ENCODE data around the gene AMH. TPM values are rescaled to one million over a fixed set of nuclear protein-coding genes. Genes with fewer than 3 reads are reported as not detected.

The AMH gene
- total and polyA plus RNA-seq, 2 experiments from 2014 or later, result 1.9 to 6.8 TPM

DNA sequence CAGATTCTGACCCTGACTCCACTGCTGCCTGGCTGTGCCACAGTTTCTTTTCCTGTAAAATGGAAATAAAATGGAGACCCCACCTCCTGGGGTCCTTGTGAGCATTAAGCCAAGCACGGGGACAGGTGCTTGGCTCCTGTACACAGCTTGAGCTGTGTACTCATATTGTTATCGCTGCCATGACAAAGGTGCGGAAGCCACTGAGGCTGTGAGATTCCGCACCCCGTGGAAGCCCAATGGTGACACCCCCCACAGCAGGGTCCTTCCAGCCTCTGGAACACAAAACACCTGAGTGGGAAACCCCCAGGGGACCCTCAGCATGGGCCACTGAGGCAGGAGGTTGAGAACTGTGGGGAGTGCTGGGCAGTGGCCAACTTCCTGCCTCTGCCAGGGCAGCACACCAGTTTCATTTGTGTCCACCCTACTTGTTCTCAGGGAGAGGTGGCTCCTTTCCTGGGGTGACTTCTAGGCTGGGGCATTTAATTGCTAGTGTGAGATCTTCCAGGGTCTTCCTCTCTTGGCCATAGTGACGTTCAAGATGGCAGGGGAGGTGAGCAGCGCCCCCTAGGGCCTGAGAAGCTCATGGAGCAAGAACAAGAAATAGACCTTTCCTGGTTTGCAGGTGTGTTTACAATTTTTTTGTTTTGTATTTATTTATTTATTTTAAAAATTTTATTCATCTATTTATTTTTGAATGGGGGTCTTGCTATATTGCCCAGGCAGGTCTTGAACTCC lies 12.5 kb downstream of the AMH start:
- Mint-ChIP-seq H3K4me1 (no peaks in the 10 kb centered on the region), H3K27ac (no peak overlapping the region), H3K4me3 (no peak overlapping the region), H3K9me3 (no peaks in the 10 kb centered on the region), H3K36me3 (ENCODE audit: low read depth) (no peaks in the 10 kb centered on the region), H3K27me3 (ENCODE audit: insufficient read depth, low read depth, poor library complexity) (peaks cover 8% of the 10 kb centered on the region)
- H3K36me3 ChIP-seq (ENCODE audit: insufficient read depth), result no peaks in the 10 kb centered on the region
- no peak overlapping the region for H3K27ac ChIP-seq (ENCODE audit: low read depth)
- H3K27me3 ChIP-seq (ENCODE audit: insufficient read depth), result no peaks in the 10 kb centered on the region
- peak; percentile 60 for ATAC-seq
- no peaks in the 10 kb centered on the region for H3F3A ChIP-seq (replicated peaks; ENCODE audit: low read depth)
- no peaks in the 10 kb centered on the region for H4K20me1 ChIP-seq (replicated peaks; ENCODE audit: insufficient read depth)
- H3K4me3 ChIP-seq, result no peak overlapping the region
- H2AFZ ChIP-seq, result no peak overlapping the region
- H3K4me1 ChIP-seq (ENCODE audit: insufficient read depth), result no peaks in the 10 kb centered on the region
- peak; percentile 66 for DNase-seq (ENCODE audit: low spot score)
- H3K4me2 ChIP-seq, result no peak overlapping the region
- TF ChIP-seq CREB1 (CRISPR knock-in tag; IDR thresholded peaks at IDR 0.05; ENCODE audit: low read depth) (0 out of 2 replicates have a peak, but pooled peaks have one; percentile 25), EZH2phosphoT487 (IDR thresholded peaks at IDR 0.05; ENCODE audit: unreplicated experiment) (no peak), ZNF114 (CRISPR knock-in tag; IDR thresholded peaks at IDR 0.05) (no peak), EZH2 (IDR thresholded peaks at IDR 0.05; ENCODE audit: low read depth, unreplicated experiment) (no peak)
- TF ChIP-seq, protein P1, sequence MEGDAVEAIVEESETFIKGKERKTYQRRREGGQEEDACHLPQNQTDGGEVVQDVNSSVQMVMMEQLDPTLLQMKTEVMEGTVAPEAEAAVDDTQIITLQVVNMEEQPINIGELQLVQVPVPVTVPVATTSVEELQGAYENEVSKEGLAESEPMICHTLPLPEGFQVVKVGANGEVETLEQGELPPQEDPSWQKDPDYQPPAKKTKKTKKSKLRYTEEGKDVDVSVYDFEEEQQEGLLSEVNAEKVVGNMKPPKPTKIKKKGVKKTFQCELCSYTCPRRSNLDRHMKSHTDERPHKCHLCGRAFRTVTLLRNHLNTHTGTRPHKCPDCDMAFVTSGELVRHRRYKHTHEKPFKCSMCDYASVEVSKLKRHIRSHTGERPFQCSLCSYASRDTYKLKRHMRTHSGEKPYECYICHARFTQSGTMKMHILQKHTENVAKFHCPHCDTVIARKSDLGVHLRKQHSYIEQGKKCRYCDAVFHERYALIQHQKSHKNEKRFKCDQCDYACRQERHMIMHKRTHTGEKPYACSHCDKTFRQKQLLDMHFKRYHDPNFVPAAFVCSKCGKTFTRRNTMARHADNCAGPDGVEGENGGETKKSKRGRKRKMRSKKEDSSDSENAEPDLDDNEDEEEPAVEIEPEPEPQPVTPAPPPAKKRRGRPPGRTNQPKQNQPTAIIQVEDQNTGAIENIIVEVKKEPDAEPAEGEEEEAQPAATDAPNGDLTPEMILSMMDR (conservative IDR thresholded peaks at IDR 0.05; ENCODE audit: low read depth in 2 of 2), result peak; percentile 76 to 82
- no peaks in the 10 kb centered on the region for H3K9me2 ChIP-seq (ENCODE audit: insufficient read depth)
- no peaks in the 10 kb centered on the region for H3K79me2 ChIP-seq (replicated peaks; ENCODE audit: insufficient read depth)

DNA sequence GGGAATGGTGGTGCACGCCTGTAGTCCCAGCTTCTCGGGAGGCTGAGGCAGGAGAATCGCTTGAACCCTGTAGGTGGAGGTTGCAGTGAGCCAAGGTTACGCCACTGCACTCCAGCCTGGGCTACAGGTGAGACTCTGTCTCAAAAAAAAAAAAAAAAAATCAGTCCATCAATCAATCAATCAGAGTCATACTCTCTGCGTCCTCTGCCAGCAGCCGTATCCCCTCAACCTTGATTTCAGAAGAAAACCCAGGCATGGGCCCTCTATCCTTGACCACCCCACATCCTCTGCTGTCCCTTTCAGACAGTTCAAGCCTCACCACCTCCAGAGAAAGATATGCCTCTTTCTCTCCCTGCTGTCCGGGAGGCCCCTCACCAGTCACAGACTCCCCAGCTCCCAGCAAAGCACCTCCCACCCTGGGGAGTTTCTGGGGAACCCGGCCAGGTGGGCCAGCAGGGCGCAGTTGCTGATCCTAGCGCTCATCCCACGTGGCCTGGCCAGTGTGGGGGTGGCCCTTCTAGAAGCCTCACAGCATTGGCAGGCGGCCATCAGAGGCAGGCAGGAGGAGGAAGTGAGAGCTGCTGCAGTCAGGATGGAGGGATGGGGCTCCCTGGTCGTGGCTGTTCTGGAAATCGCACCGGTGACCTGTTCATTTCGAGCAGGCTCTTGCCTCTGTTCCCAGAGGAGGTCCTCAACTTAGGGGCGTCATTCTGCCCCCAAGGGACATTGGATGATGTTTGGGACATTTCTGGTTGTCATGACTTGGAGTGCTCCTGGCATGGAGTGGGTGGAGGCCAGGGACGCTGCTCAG lies 17.3 kb downstream of the AMH start:
- Histone ChIP-seq H3K9me2 (ENCODE audit: insufficient read depth) (no peaks in the 10 kb centered on the region), H3K4me1 (ENCODE audit: insufficient read depth) (peaks cover 1% of the 10 kb centered on the region; the same call in 1 of the 2 replicates), H2AFZ (peak overlapping the region; percentile 69; the same call in 1 of the 2 replicates), H3K4me2 (no peak overlapping the region), H3K27ac (ENCODE audit: low read depth) (no peak overlapping the region), H3K79me2 (replicated peaks; ENCODE audit: insufficient read depth) (peaks cover 21% of the 10 kb centered on the region), H4K20me1 (replicated peaks; ENCODE audit: insufficient read depth) (peaks cover 6% of the 10 kb centered on the region), H3K4me3 (no peak overlapping the region), H3K27me3 (ENCODE audit: insufficient read depth) (no peaks in the 10 kb centered on the region), H3K36me3 (ENCODE audit: insufficient read depth) (no peaks in the 10 kb centered on the region), H3F3A (replicated peaks; ENCODE audit: low read depth) (peaks cover 6% of the 10 kb centered on the region; the same call in 1 of the 2 replicates)
- ATAC-seq (no peak; the same call in 2 of the 3 replicates), DNase-seq (ENCODE audit: low spot score) (no peak)
- Mint-ChIP-seq H3K4me1 (0 out of 3 replicates have a peak, but pooled peaks cover 3% of the 10 kb centered on the region), H3K36me3 (ENCODE audit: low read depth) (peaks cover 5% of the 10 kb centered on the region), H3K27ac (no peak overlapping the region), H3K9me3 (no peaks in the 10 kb centered on the region), H3K27me3 (ENCODE audit: insufficient read depth, low read depth, poor library complexity) (peaks cover 13% of the 10 kb centered on the region), H3K4me3 (no peak overlapping the region)
- TF ChIP-seq ZNF331 (CRISPR knock-in tag; IDR thresholded peaks at IDR 0.05; ENCODE audit: low read depth) (no peak), POLR2AphosphoS5 (IDR thresholded peaks at IDR 0.05; ENCODE audit: low read depth) (no peak), ZNF114 (CRISPR knock-in tag; IDR thresholded peaks at IDR 0.05) (no peak), JUNB (IDR thresholded peaks at IDR 0.05; ENCODE audit: unreplicated experiment) (no peak)
- TF ChIP-seq, protein P1 (conservative IDR thresholded peaks at IDR 0.05; ENCODE audit: low read depth in 2 of 2), result no peak
- TF ChIP-seq, protein P2, sequence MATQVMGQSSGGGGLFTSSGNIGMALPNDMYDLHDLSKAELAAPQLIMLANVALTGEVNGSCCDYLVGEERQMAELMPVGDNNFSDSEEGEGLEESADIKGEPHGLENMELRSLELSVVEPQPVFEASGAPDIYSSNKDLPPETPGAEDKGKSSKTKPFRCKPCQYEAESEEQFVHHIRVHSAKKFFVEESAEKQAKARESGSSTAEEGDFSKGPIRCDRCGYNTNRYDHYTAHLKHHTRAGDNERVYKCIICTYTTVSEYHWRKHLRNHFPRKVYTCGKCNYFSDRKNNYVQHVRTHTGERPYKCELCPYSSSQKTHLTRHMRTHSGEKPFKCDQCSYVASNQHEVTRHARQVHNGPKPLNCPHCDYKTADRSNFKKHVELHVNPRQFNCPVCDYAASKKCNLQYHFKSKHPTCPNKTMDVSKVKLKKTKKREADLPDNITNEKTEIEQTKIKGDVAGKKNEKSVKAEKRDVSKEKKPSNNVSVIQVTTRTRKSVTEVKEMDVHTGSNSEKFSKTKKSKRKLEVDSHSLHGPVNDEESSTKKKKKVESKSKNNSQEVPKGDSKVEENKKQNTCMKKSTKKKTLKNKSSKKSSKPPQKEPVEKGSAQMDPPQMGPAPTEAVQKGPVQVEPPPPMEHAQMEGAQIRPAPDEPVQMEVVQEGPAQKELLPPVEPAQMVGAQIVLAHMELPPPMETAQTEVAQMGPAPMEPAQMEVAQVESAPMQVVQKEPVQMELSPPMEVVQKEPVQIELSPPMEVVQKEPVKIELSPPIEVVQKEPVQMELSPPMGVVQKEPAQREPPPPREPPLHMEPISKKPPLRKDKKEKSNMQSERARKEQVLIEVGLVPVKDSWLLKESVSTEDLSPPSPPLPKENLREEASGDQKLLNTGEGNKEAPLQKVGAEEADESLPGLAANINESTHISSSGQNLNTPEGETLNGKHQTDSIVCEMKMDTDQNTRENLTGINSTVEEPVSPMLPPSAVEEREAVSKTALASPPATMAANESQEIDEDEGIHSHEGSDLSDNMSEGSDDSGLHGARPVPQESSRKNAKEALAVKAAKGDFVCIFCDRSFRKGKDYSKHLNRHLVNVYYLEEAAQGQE (IDR thresholded peaks at IDR 0.05; ENCODE audit: unreplicated experiment), result no peak

All from GM23338 (cell line).